Small intestine (tissue), 7 donors: ENCODE results near the gene SOX9. TPM values are rescaled to one million over a fixed set of nuclear protein-coding genes. Genes with fewer than 3 reads are reported as not detected.
A peak's percentile ranks its signal among the peaks of the same experiment; 100 is the strongest.

Experiments used
- DNase-seq, 2 donors: peaks; one replicate each; pipeline versions ENCODE4 v3.0.0 to v3.0.0-alpha.2; 2013
- FAIRE-seq: peaks from 2 replicates; lab custom pipeline; 2012; peaks lifted over from hg19 to GRCh38; lab: Jason Lieb, UNC
- H3K27ac ChIP-seq, 3 donors: one replicate each; pipeline ENCODE4 v1.5.1; 2013; ENCODE audit warnings: low read length in 2 of 3, mild to moderate bottlenecking in 2 of 3, control low read depth in 1 of 3, inconsistent platforms in 1 of 3, low read depth in 1 of 3, moderate library complexity in 1 of 3
- H3K27me3 ChIP-seq, 3 donors: one replicate each; pipeline ENCODE4 v1.6.1; 2013; ENCODE audit warnings: low read length in 3 of 3, inconsistent platforms in 1 of 3; ENCODE audit not compliant: control insufficient read depth in 3 of 3, insufficient read depth in 3 of 3
- H3K36me3 ChIP-seq, 3 donors: one replicate each; pipeline ENCODE4 v1.6.1; 2013; ENCODE audit warnings: low read length in 3 of 3, inconsistent platforms in 1 of 3, low read depth in 1 of 3, mild to moderate bottlenecking in 1 of 3, moderate library complexity in 1 of 3; ENCODE audit not compliant: control insufficient read depth in 3 of 3, insufficient read depth in 2 of 3
- H3K4me1 ChIP-seq, 3 donors: one replicate each; pipeline ENCODE4 v1.6.1; 2013; ENCODE audit warnings: low read length in 2 of 3, inconsistent platforms in 1 of 3, low read depth in 1 of 3, mild to moderate bottlenecking in 1 of 3, moderate library complexity in 1 of 3; ENCODE audit not compliant: control insufficient read depth in 3 of 3, insufficient read depth in 2 of 3
- H3K4me3 ChIP-seq, 3 donors: one replicate each; pipeline ENCODE4 v1.5.1; 2013; ENCODE audit warnings: low read length in 3 of 3, control low read depth in 1 of 3, inconsistent platforms in 1 of 3, low read depth in 1 of 3, mild to moderate bottlenecking in 1 of 3, moderate library complexity in 1 of 3
- H3K9me3 ChIP-seq, 2 donors: one replicate each; pipeline ENCODE4 v1.6.1; 2013; ENCODE audit warnings: low read depth in 1 of 2, low read length in 1 of 2; ENCODE audit not compliant: control insufficient read depth in 2 of 2, insufficient read depth in 1 of 2
- WGBS, 3 donors: extraction: QIAGEN DNeasy Blood & Tissue Kit; methylation state at CpG; one replicate each; pipeline ENCODE4 v1.1.7; 2013; 5-methylcytosine and 5-hydroxymethylcytosine counted together
- polyA plus RNA-seq, 4 donors: library from polyadenylated mRNA; stranded (reverse) in 3 of 4; unstranded in 1 of 4; fragments of 200-250 nt in 3 of 4; fragments of 120-200 nt in 1 of 4; gene quantifications; one replicate each; pipeline versions ENCODE4 v1.2.1 to v1.2.3, GENCODE V29; 2013
- donor health status: healthy with polysubstance abuse.
- donor health status: control.
- donor health status: control.
- donor health status: Bipolar disorder and iron deficiency.
- donor health status: healthy.

Gene SOX9
- polyA plus RNA-seq, 4 donors = 3.0 to 45.6 (median 13.3) TPM

DNA sequence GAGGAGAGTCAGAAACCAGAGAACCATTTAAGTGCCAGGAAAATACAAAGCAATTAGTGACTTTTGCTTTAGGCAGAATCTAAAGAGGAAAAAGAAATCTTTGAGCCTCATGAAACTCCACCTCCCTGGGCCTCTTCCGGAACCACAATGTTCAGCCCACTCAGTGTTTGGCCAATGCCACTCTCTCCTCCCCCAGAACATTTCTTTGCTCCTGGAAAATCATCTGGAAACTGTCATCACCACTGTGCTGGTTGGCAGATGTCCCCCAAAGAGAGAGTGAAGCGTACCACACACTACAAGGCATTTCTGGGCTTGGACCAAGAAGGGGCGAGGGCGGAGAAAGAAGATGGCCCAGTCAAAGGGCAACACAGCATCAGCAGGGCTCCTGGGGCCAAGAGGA lies 7.1 kb upstream of the SOX9 start:
- WGBS, 3 donors = 90 to 95% (median 95%) methylated on average over 4 of the region's 4 CpGs
- no peak overlapping the region for H3K4me3 ChIP-seq
- peaks cover 0 to 28% (median 6%) of the 10 kb centered on the region in 3 donors for H3K4me1 ChIP-seq
- H3K36me3 ChIP-seq = no peaks in the 10 kb centered on the region
- peaks cover 0 to 64% (median 19%) of the 10 kb centered on the region in 3 donors for H3K27me3 ChIP-seq
- H3K9me3 ChIP-seq = no peaks in the 10 kb centered on the region
- FAIRE-seq (no peak), DNase-seq (no peak)
- no peak overlapping the region for H3K27ac ChIP-seq

DNA sequence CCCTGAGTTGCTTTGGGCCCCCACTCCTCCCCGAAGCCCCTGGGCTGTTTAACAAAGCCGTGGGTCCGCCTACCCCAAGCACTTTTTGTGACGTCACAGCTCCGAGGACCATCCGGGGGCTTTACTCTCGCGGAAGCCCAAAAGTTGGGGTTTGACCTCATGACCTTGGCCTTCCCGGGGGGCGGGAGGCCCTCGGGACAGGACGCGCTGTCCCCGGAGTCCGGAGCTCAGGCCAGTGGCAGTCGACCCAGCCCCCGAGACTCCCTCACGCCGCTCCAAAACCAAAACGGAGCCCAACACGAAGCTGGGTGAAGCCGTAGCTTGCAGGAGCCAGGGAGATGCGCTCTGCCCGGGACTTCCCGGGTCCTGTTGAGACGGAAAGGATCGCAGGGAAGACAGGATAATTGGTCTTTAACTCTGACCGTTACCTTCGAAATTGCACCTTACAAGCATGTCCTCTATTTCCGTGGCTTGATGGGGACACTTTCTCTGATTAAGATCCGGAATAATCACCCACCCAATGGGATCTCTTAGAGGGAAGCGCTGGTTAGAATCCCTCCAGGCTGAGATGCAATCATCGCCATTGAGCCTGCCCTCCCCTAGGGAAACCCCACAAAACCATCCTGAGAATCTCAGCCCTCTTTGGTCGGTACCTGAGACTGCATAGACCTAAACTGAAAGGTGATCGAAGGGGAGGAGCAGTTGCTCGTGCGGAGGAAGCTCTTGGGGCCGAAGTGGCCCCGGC lies 4.9 kb upstream of the SOX9 start:
- 24 to 68% (median 54%) methylated on average over 39 of the region's 39 CpGs for WGBS, 3 donors
- H3K4me3 ChIP-seq = no peak overlapping the region
- H3K27me3 ChIP-seq = peaks cover 0 to 74% (median 30%) of the 10 kb centered on the region in 3 donors
- peak in 1 of 2 donors; percentile 31 for DNase-seq
- no peak for FAIRE-seq
- no peaks in the 10 kb centered on the region for H3K36me3 ChIP-seq
- peaks cover 0 to 33% (median 6%) of the 10 kb centered on the region in 3 donors for H3K4me1 ChIP-seq
- no peak overlapping the region for H3K27ac ChIP-seq
- peaks cover 0 to 2% of the 10 kb centered on the region in 2 donors for H3K9me3 ChIP-seq

DNA sequence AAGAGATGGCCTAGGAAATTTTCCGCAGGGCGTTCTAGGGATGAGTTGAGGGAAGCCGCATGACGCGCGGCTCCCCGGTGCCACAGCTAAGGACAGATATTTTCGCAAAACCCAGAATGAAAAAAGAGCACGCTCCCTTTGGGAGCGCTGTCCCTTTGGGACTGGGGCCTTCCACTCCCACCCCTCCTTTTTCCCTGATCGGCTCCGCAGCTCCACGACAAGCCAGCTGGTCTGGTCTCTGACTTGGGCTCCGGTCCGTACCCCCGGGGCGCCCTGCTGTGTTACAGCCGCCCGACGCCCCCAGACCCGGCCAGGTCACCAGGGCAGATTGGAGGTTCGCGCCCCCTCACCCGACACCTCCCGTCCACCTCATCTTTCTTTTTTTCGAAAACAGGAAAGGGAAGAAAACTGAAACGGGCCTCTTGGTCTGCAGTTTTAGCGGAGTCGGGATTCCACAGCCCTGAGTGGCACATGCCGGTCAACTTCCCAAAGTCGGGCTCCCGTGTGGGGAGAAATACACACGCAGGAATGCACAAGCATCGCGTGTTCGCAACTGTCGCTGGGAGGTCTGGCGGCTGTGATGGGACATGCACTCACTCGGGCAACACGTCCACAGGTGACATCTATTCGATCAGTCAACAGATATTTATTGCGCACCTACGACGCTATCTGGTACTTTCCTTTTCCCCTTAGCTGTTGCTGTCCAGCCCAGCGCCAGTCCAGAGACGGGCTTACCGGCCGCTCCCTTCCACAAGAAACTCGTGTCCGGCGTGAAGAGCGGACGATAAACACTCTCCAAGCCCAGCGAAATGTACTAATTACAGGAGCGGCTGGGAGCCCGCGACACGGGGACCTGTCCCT lies 3.9 kb upstream of the SOX9 start:
- no peak for FAIRE-seq
- H3K27me3 ChIP-seq = peaks cover 0 to 73% (median 35%) of the 10 kb centered on the region in 3 donors

DNA sequence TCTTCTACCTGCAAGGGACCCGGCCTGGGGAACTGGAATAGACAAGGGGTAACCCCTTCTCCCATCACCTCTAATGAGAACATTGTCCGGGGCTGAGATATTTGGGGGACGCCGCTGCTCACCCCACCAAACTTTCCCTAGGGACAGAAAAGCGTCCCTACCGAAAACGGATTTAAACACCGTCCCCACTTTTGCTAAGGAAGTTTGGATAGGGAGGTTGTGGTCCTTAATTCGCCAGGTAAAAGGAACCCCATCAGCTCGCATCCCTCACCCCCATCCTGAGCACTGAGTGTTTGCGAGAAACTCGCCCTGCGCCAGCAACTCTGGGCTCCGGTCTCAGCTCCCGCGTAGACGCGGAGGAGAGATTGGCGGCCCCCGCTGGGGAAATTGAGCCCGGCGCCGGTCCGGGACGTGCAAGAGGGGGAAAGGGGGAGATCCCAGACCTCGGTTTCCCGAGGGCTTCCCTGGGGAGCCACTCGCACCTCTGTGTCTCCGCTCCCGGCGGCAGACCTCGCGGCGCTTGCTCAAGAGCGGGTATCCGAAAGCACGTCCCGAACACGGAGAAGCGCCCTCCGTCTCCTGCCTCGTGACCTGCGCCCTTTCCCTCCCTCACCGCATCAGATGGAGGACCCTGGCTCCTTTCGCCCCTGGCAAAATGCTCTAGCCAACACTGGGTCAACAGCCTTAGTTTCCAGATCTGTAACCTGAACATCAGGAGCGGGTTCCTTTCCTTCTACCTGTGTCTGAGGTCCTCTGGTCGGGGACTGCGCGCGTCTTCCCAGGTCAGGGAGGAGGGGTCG lies 3.1 kb upstream of the SOX9 start:
- DNase-seq (peak; percentile 20 to 60), FAIRE-seq (no peak)
- Histone ChIP-seq H3K27me3 (peaks cover 0 to 79% (median 39%) of the 10 kb centered on the region in 3 donors), H3K4me1 (peaks cover 0 to 33% (median 6%) of the 10 kb centered on the region in 3 donors), H3K4me3 (peak overlapping the region in 2 of 3 donors; percentile 19 to 44), H3K9me3 (peaks cover 0 to 2% of the 10 kb centered on the region in 2 donors), H3K36me3 (peaks cover 0 to 3% (median 0%) of the 10 kb centered on the region in 3 donors), H3K27ac (no peak overlapping the region)
- WGBS, 3 donors = 2 to 6% (median 3%) methylated on average over 50 to 51 of the region's 51 CpGs

More for the DNA sequence above, 3.9 kb upstream of the SOX9 start:
- Histone ChIP-seq H3K27ac (no peak overlapping the region), H3K4me1 (peaks cover 0 to 33% (median 6%) of the 10 kb centered on the region in 3 donors), H3K4me3 (peak overlapping the region; percentile 2 to 44 (median 19)), H3K9me3 (peaks cover 0 to 2% of the 10 kb centered on the region in 2 donors), H3K36me3 (no peaks in the 10 kb centered on the region)
- DNase-seq = peak; percentile 55 to 62
- 4 to 16% (median 11%) methylated on average over 58 of the region's 58 CpGs for WGBS, 3 donors

DNA sequence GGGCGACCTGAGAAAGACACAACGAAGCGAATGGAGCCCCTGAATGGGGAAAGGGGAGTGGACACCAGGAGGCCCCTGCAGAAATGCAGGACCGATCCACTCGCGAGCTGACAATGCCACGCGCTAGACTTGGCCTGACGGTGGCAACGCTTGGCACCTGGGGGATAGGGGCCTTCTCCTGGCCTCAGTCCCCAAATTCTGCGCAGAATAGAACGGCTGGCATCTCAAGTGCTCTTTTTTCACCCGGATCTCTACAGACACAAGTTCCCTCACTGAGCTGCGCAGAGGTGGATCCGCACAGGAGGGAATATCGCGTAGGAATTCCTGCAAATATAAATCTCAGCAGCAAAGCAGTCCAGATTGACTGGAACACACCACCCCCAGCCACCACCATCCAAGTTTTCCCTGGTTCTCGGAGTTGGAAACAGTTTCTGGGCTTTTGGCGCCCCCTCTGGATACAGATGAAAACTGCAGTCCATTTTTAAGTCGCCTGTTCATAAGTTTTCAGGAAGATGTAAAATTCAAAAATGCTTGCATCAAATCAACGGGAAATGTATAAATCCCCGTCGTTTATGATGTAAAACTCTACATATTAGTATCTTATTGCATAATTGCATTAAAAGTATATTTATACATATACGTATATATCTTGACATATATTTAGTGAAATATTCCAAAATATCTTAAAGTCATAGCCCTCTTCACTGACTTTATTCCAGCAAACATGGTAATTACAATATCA lies 2.3 kb upstream of the SOX9 start:
- Histone ChIP-seq H3K36me3 (peaks cover 0 to 11% (median 0%) of the 10 kb centered on the region in 3 donors), H3K4me1 (peaks cover 0 to 33% (median 6%) of the 10 kb centered on the region in 3 donors), H3K9me3 (peaks cover 0 to 2% of the 10 kb centered on the region in 2 donors), H3K4me3 (peak overlapping the region in 1 of 3 donors; percentile 44), H3K27me3 (peaks cover 0 to 86% (median 45%) of the 10 kb centered on the region in 3 donors), H3K27ac (no peak overlapping the region)
- WGBS, 3 donors = 1 to 6% (median 3%) methylated on average over 24 of the region's 24 CpGs
- peak; percentile 84 to 87 for DNase-seq
- no peak for FAIRE-seq

DNA sequence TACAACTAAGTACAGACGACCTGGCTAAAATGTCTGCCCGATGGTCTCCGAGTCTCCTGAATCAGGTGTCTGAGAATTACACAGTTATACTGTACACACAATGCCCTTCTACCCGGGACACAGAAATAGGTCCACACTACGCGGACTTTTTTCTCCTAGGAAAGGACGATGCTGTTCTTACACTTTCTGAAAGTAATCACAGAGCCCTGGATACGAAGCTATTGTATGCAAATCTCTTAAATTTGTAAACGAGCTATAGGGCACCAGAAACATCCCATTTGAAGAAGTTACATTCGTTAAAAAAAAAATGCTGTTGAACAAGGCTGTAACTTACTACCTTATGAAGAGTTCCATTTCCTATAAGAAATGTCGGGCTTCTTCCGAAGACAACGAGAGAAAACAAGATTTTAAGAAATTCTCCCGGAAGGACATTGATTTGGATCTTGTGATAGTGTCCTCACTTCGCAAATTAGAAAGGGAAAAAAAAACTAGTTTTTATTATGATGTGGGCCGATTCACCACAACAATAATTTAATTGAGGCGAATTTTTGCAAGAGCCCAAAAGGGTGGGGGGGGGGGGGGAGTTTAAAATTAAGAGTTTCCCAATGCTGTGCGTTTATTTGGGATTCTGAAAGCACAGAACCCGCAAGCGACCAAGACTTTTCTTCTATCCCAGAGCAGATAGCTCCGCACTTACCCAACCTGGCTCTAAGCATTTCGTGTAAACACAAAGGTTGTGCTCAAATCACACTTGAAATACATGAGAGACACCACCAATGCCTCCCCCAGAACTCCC lies 1.5 kb upstream of the SOX9 start:
- no peak for FAIRE-seq
- peaks cover 0 to 82% (median 46%) of the 10 kb centered on the region in 3 donors for H3K27me3 ChIP-seq
- 2 to 12% (median 7%) methylated on average over 22 of the region's 22 CpGs for WGBS, 3 donors
- H3K27ac ChIP-seq = peak overlapping the region in 1 of 3 donors; percentile 55
- DNase-seq = peak; percentile 20 to 35
- peaks cover 0 to 18% (median 0%) of the 10 kb centered on the region in 3 donors for H3K36me3 ChIP-seq
- H3K4me3 ChIP-seq = peak overlapping the region in 2 of 3 donors; percentile 65 to 78
- H3K4me1 ChIP-seq = peaks cover 0 to 33% (median 6%) of the 10 kb centered on the region in 3 donors
- peaks cover 0 to 2% of the 10 kb centered on the region in 2 donors for H3K9me3 ChIP-seq
